Kidney epithelial cell (primary cell): Measurements from ENCODE around the gene SUPT3H. TPM values are rescaled to one million over a fixed set of nuclear protein-coding genes. Genes with fewer than 3 reads are reported as not detected.
"Not testable (repeated sequence)": the region's sequence is repeated elsewhere in the genome, so short reads cannot be mapped to it uniquely, and the experiment has no call there.

ENCODE experiments used
- DNase-seq: peaks from one replicate; pipeline ENCODE4 v3.0.0-alpha.2; 2010; ENCODE audit warnings: low read depth
- H3K27me3 ChIP-seq: 2 replicates; pipeline ENCODE4 v1.6.0; 2011; ENCODE audit warnings: low read length; ENCODE audit not compliant: control insufficient read depth, insufficient read depth
- H3K36me3 ChIP-seq: 2 replicates; pipeline ENCODE4 v1.5.1; 2011; ENCODE audit warnings: low read length; ENCODE audit not compliant: control insufficient read depth, insufficient read depth
- H3K4me3 ChIP-seq: 2 replicates; pipeline ENCODE4 v1.5.1; 2011; ENCODE audit warnings: low read depth, mild to moderate bottlenecking, control low read depth, low read length
- total RNA-seq: library from RNA; depleted of rRNA; stranded (reverse); fragments of >200 nt; gene quantifications from 2 replicates; pipeline ENCODE4 v1.2.3, GENCODE V29; 2015
- TF ChIP-seq, protein P1 (sequence below): IDR thresholded peaks from 2 replicates; pipeline ENCODE4 v1.5.1; 2011; ENCODE audit warnings: mild to moderate bottlenecking, moderate library complexity, low read length, control low read depth, inconsistent platforms; ENCODE audit not compliant: insufficient read depth, poor library complexity, severe bottlenecking

The SUPT3H gene
- total RNA-seq, 1 donor from 2014 or later: 18.3 TPM

- H3K4me3 ChIP-seq: no peak overlapping the region
- no peaks in the 10 kb centered on the region for H3K27me3 ChIP-seq
- no peak for DNase-seq
- TF ChIP-seq, protein P1, sequence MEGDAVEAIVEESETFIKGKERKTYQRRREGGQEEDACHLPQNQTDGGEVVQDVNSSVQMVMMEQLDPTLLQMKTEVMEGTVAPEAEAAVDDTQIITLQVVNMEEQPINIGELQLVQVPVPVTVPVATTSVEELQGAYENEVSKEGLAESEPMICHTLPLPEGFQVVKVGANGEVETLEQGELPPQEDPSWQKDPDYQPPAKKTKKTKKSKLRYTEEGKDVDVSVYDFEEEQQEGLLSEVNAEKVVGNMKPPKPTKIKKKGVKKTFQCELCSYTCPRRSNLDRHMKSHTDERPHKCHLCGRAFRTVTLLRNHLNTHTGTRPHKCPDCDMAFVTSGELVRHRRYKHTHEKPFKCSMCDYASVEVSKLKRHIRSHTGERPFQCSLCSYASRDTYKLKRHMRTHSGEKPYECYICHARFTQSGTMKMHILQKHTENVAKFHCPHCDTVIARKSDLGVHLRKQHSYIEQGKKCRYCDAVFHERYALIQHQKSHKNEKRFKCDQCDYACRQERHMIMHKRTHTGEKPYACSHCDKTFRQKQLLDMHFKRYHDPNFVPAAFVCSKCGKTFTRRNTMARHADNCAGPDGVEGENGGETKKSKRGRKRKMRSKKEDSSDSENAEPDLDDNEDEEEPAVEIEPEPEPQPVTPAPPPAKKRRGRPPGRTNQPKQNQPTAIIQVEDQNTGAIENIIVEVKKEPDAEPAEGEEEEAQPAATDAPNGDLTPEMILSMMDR: no peak
- no peaks in the 10 kb centered on the region for H3K36me3 ChIP-seq
Observed at GRCh38 chr6:45069091-45069490, 308.6 kb downstream of the SUPT3H start.

GRCh38 chr6:45067446-45067845 lies 310.3 kb downstream of the SUPT3H start:
- not testable (repeated sequence) for H3K4me3 ChIP-seq, H3K27me3 ChIP-seq, H3K36me3 ChIP-seq, DNase-seq

GRCh38 chr6:45062659-45063058 lies 315.1 kb downstream of the SUPT3H start:
- not testable (repeated sequence) for H3K4me3 ChIP-seq, DNase-seq, H3K27me3 ChIP-seq, H3K36me3 ChIP-seq

DNA sequence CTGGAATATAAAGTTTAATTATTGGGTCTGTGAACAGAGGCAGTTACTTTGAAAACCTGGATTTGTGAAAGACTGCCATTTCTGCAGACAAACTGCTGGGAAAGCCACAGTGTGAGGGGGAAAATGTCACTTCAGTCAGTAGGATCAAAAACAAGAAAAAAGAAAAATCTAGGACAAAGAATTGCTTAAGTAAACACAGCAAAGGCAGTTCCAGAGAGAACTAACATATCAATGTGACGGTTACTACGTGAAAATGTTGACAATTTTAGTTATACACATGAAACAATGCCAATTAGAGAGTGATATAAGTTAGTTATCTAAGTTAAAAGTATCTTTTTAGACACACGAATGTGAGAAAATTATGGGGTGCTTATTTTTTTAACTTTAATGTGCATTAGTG lies 320.0 kb downstream of the SUPT3H start:
- no peak for DNase-seq
- no peaks in the 10 kb centered on the region for H3K36me3 ChIP-seq
- TF ChIP-seq, protein P1: no peak
- no peaks in the 10 kb centered on the region for H3K27me3 ChIP-seq
- no peak overlapping the region for H3K4me3 ChIP-seq

DNA sequence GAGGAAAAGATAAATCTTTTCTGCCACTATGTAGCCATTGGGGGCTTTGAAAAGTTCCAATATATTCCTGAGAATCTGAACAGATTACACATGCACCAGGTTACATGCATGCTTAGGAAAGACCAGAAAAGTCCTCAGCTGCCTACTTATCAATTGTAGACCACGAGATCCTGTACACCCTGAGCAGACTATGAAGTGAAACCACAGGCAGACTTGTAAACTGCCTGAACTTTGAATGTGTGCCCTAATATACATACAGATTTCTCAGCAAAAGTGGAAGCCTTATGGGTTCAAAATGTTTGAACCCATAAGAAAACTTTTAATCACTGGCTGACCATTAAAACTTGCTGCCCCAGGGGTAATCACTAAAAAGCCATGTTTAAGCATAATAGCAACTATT lies 323.1 kb downstream of the SUPT3H start:
- no peak for DNase-seq
- TF ChIP-seq, protein P1: no peak
- no peak overlapping the region for H3K4me3 ChIP-seq
- no peaks in the 10 kb centered on the region for H3K36me3 ChIP-seq
- H3K27me3 ChIP-seq: no peaks in the 10 kb centered on the region

- no peaks in the 10 kb centered on the region for H3K36me3 ChIP-seq
- TF ChIP-seq, protein P1: no peak
- H3K4me3 ChIP-seq: no peak overlapping the region
- DNase-seq: no peak
- no peaks in the 10 kb centered on the region for H3K27me3 ChIP-seq
Observed at GRCh38 chr6:45052325-45052724, 325.4 kb downstream of the SUPT3H start.

DNA sequence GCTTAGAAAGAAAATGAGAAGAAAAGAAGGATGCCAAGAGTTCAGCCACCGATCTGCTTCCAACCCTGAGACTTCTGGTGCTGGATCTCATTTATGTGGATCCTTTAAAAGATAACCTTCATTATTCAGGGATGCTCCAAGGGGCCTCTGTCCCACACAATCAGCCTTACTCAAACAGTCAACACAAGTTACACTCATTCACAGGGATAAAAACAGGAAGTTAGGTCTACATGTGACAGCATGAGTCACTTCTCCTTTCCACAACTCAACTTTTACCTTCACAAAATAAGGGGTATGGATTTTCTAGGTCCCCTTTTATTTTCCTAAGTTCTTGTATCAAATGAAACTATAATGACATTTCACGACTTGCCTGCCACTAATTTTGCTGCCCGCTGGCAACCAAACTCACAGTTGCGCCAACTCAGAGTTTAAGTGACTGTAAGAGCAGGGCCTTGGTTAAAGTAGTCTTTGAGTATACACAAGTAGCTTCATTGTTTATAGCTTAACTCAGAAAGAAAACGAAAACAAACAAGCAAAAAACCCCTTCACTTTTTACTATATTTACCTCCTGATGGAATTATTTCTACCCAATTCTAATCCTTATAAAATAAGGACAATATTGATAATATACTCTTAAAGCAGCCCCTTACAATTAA lies 328.4 kb downstream of the SUPT3H start:
- TF ChIP-seq, protein P1: no peak
- no peak overlapping the region for H3K4me3 ChIP-seq
- H3K36me3 ChIP-seq: no peaks in the 10 kb centered on the region
- no peak for DNase-seq
- no peaks in the 10 kb centered on the region for H3K27me3 ChIP-seq
